ENCODE results near the gene ARL4C.

DNA sequence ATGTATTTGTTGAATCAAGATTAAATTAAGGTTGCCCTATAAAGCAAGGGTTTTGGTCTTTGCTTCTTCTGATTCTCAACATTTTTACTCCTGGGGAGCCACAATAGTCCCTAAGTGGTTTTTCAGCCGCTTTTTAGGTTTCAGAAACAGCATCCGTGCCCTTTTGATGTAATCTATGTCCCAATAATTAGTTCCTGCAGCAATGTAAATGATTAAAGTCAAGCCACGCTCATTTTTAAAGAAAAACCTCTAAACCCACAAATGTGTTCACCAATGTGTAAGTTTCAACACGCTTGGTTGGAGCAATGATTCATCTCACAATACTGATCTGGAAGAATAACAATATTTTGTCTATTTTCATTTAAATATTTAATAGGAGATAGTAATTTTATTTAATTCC lies 5.6 kb downstream of the ARL4C start:
- TF ChIP-seq, protein P1, sequence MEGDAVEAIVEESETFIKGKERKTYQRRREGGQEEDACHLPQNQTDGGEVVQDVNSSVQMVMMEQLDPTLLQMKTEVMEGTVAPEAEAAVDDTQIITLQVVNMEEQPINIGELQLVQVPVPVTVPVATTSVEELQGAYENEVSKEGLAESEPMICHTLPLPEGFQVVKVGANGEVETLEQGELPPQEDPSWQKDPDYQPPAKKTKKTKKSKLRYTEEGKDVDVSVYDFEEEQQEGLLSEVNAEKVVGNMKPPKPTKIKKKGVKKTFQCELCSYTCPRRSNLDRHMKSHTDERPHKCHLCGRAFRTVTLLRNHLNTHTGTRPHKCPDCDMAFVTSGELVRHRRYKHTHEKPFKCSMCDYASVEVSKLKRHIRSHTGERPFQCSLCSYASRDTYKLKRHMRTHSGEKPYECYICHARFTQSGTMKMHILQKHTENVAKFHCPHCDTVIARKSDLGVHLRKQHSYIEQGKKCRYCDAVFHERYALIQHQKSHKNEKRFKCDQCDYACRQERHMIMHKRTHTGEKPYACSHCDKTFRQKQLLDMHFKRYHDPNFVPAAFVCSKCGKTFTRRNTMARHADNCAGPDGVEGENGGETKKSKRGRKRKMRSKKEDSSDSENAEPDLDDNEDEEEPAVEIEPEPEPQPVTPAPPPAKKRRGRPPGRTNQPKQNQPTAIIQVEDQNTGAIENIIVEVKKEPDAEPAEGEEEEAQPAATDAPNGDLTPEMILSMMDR (IDR thresholded peaks at IDR 0.05) = no peak
- peak; percentile 46; the same call in 1 of the 2 replicates for TF ChIP-seq POLR2AphosphoS5 (IDR thresholded peaks at IDR 0.05; ENCODE audit: low read depth, low read length)
- TF ChIP-seq, protein P2, sequence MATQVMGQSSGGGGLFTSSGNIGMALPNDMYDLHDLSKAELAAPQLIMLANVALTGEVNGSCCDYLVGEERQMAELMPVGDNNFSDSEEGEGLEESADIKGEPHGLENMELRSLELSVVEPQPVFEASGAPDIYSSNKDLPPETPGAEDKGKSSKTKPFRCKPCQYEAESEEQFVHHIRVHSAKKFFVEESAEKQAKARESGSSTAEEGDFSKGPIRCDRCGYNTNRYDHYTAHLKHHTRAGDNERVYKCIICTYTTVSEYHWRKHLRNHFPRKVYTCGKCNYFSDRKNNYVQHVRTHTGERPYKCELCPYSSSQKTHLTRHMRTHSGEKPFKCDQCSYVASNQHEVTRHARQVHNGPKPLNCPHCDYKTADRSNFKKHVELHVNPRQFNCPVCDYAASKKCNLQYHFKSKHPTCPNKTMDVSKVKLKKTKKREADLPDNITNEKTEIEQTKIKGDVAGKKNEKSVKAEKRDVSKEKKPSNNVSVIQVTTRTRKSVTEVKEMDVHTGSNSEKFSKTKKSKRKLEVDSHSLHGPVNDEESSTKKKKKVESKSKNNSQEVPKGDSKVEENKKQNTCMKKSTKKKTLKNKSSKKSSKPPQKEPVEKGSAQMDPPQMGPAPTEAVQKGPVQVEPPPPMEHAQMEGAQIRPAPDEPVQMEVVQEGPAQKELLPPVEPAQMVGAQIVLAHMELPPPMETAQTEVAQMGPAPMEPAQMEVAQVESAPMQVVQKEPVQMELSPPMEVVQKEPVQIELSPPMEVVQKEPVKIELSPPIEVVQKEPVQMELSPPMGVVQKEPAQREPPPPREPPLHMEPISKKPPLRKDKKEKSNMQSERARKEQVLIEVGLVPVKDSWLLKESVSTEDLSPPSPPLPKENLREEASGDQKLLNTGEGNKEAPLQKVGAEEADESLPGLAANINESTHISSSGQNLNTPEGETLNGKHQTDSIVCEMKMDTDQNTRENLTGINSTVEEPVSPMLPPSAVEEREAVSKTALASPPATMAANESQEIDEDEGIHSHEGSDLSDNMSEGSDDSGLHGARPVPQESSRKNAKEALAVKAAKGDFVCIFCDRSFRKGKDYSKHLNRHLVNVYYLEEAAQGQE (IDR thresholded peaks at IDR 0.05; ENCODE audit: insufficient read depth in 1 of 2, low read depth in 2 of 2, low read length in 1 of 2) = no peak
- no peak for TF ChIP-seq TCF7L2 (IDR thresholded peaks at IDR 0.05; ENCODE audit: low read depth, low read length)
- no peak for TF ChIP-seq SIN3A (IDR thresholded peaks at IDR 0.05; ENCODE audit: borderline replicate concordance, insufficient read depth, low read depth, low read length)

All from Panc1 (cell line).